T-cell (primary cell): Measurements from ENCODE around the gene ATP1B1. TPM values are rescaled to one million over a fixed set of nuclear protein-coding genes. Genes with fewer than 3 reads are reported as not detected.
"Not testable (repeated sequence)": the region's sequence is repeated elsewhere in the genome, so short reads cannot be mapped to it uniquely, and the experiment has no call there.

Experiments
- ATAC-seq, 4 experiments: fragments of 200-7000 bp in 3 of 4; fragments of 150-1000 bp in 1 of 4; cut with Tn5 transposase; replicated peaks in 1 of 4; 1 replicate in 3 of 4; 2 replicates in 1 of 4; pipeline ENCODE4 v1.10.0; 2021; ENCODE audit warnings: moderate library complexity in 3 of 4, mild to moderate bottlenecking in 2 of 4, moderate number of reproducible peaks in 1 of 4
- CTCF ChIA-PET, 2 donors: fragments of 300-600 bp; sonication (Branson Sonifier 250); formaldehyde crosslinking; loops; one replicate each; lab custom pipeline; 2022; ENCODE audit warnings: antibody characterized with exemption in 2 of 2; lab: Charles Lee
- POLR2A ChIA-PET, 2 donors: fragments of 300-600 bp; sonication (Branson Sonifier 250); formaldehyde crosslinking; loops; one replicate each; lab custom pipeline; 2022; ENCODE audit warnings: antibody characterized with exemption in 2 of 2; lab: Charles Lee
- DNase-seq, 35 experiments: peaks; one replicate each; pipeline versions ENCODE4 v3.0.0 to v3.0.0-alpha.2; 2013 to 2023
- H3K27ac ChIP-seq: one replicate; pipeline ENCODE4 v1.5.1; 2013; ENCODE audit warnings: low read length
- H3K27me3 ChIP-seq, 2 experiments: replicated peaks in 1 of 2; 1 replicate in 1 of 2; 2 replicates in 1 of 2; pipeline versions ENCODE4 v1.6.1 to v1.7.0; 2013; ENCODE audit warnings: low read length in 1 of 2, mixed read lengths in 1 of 2; ENCODE audit not compliant: control insufficient read depth in 2 of 2, insufficient read depth in 2 of 2; ENCODE audit errors: extremely low read depth in 1 of 2
- H3K36me3 ChIP-seq, 2 donors: 1 replicate in 1 of 2; 2 replicates in 1 of 2; pipeline versions ENCODE4 v1.6.1 to v1.7.0; 2013; ENCODE audit warnings: low read length in 1 of 2; ENCODE audit not compliant: control insufficient read depth in 2 of 2, insufficient read depth in 1 of 2; ENCODE audit errors: extremely low read depth in 1 of 2
- H3K4me1 ChIP-seq, 2 experiments: 1 replicate in 1 of 2; 2 replicates in 1 of 2; pipeline versions ENCODE4 v1.6.1 to v1.7.0; 2013; ENCODE audit warnings: low read length in 2 of 2, mixed read lengths in 1 of 2; ENCODE audit not compliant: insufficient read depth in 2 of 2, control insufficient read depth in 1 of 2; ENCODE audit errors: extremely low read depth in 1 of 2
- H3K4me3 ChIP-seq, 2 donors: 1 replicate in 1 of 2; 2 replicates in 1 of 2; pipeline versions ENCODE4 v1.5.1 to v1.7.0; 2013; ENCODE audit warnings: mild to moderate bottlenecking in 2 of 2, low read length in 1 of 2, moderate library complexity in 1 of 2; ENCODE audit not compliant: control insufficient read depth in 1 of 2; ENCODE audit errors: extremely low read depth in 1 of 2
- H3K9me3 ChIP-seq: 2 replicates; pipeline ENCODE4 v1.7.0; 2013
- H3K27ac Mint-ChIP-seq, 2 donors: one replicate each; pipeline ENCODE4 v1.8.0; 2020 to 2021; ENCODE audit warnings: mild to moderate bottlenecking in 2 of 2, mixed read lengths in 2 of 2
- H3K27me3 Mint-ChIP-seq, 2 donors: one replicate each; pipeline ENCODE4 v1.8.0; 2021 to 2022; ENCODE audit warnings: mixed read lengths in 2 of 2
- H3K36me3 Mint-ChIP-seq: one replicate; pipeline ENCODE4 v1.8.0; 2021; ENCODE audit warnings: mixed read lengths
- H3K4me1 Mint-ChIP-seq, 3 donors: one replicate each; pipeline ENCODE4 v1.8.0; 2020 to 2022; ENCODE audit warnings: mixed read lengths in 3 of 3, mild to moderate bottlenecking in 1 of 3
- H3K4me3 Mint-ChIP-seq, 3 donors: one replicate each; pipeline ENCODE4 v1.8.0; 2020 to 2022; ENCODE audit warnings: mild to moderate bottlenecking in 3 of 3, mixed read lengths in 3 of 3, moderate library complexity in 3 of 3
- H3K9me3 Mint-ChIP-seq, 3 donors: one replicate each; pipeline ENCODE4 v1.8.0; 2020 to 2022; ENCODE audit warnings: mixed read lengths in 3 of 3
- WGBS: methylation state at CpG from one replicate; pipeline ENCODE4 v1.1.5; 2013; ENCODE audit warnings: missing lambda C conversion rate; ENCODE audit not compliant: insufficient coverage; 5-methylcytosine and 5-hydroxymethylcytosine counted together
- total RNA-seq, 35 experiments: library from RNA in 6 of 35; stranded (reverse) in 6 of 35; fragments of 120-200 nt in 1 of 35; gene quantifications; one replicate each; pipeline versions ENCODE4 v1.2.1 to v1.2.4 and lab custom pipeline; 2013 to 2026

ATP1B1 gene
- total RNA-seq, 5 donors from 2014 or later (not counting 1 experiment from before 2014, with no cell fraction given) = 2.5 to 6.1 (median 3.9) TPM

DNA sequence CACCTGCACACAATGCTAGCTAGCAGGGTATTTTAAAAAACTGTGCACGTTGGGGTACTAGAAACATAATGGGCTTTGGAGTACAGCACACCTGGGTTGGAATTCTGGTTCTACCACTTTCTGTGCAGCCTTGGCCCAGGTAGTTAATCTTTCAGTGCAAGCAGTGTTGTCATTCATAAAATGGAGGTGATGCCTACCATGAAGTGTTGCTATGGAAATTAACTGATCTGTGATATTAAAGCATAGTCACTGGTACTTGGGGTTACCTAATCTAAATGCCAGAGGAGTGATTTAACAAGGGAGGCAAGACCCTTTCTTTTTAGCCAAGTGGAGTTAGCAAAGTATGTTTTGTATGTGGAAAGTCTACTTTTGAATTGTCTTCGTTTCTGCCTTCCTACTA is 18.0 kb downstream of the ATP1B1 start:
- Mint-ChIP-seq H3K36me3 (peaks cover 8% of the 10 kb centered on the region), H3K9me3 (no peaks in the 10 kb centered on the region), H3K4me3 (no peak overlapping the region), H3K27ac (no peak overlapping the region), H3K27me3 (no peaks in the 10 kb centered on the region), H3K4me1 (no peaks in the 10 kb centered on the region)
- Histone ChIP-seq H3K9me3 (no peaks in the 10 kb centered on the region), H3K27me3 (no peaks in the 10 kb centered on the region), H3K4me1 (no peaks in the 10 kb centered on the region), H3K4me3 (no peak overlapping the region), H3K36me3 (peaks cover 0 to 2% of the 10 kb centered on the region in 2 donors), H3K27ac (no peak overlapping the region)
- 71% methylated on average over 1 of the region's 2 CpGs for WGBS
- ATAC-seq (no peak), DNase-seq (no peak)
- POLR2A ChIA-PET = no interaction called here
- CTCF ChIA-PET = no interaction called here

DNA sequence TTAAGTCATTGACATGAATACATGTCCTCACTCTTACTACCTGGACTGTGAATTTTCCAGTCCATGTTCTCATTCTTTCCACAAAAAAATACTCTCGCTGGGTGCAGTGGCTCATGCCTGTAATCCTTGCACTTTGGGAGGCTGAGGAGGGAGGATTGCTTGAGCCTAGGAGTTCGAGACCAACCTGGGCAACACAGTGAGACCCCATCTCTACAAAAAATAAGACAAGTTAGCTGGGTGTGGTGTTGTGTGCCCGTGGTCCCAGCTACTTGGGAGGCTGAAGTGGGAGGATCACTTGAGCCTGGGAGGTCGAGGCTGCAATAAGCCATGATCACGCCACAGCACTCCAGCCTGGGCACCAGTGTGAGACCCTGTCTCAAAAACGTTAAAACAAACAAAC is 19.1 kb downstream of the ATP1B1 start:
- H3K27me3 Mint-ChIP-seq, H3K9me3 Mint-ChIP-seq, H3K36me3 ChIP-seq, ATAC-seq, H3K27ac ChIP-seq, CTCF ChIA-PET, H3K4me3 Mint-ChIP-seq, H3K27me3 ChIP-seq, DNase-seq, H3K27ac Mint-ChIP-seq, H3K4me1 Mint-ChIP-seq, POLR2A ChIA-PET, H3K4me3 ChIP-seq, H3K9me3 ChIP-seq, H3K4me1 ChIP-seq: not testable (repeated sequence)
- no CpG with 5 or more reads among the region's 6 CpGs for WGBS
- H3K36me3 Mint-ChIP-seq = peaks cover 12% of the 10 kb centered on the region

DNA sequence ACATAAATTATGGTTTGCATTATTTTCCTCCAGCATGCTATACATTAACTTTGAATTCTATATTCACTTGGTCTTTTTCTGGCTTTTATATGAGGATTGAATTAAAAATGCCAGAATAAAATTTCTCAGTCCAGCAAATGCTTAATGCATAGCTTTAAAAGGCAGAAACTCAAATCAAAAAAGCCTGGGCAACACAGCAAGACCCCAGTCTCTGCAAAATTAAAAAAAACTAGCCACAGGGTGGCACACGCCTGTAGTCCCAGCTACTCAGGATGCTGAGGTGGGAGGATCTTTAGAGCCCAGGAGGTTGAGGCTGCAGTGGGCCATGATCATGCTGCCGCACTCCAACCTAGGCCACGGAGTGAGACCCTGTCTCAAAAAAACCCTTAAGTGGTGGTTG is 19.8 kb downstream of the ATP1B1 start:
- no peaks in the 10 kb centered on the region for H3K27me3 Mint-ChIP-seq
- ChIA-PET CTCF (no interaction called here), POLR2A (no interaction called here)
- Histone ChIP-seq H3K36me3 (peaks cover 0 to 2% of the 10 kb centered on the region in 2 donors), H3K4me3 (no peak overlapping the region), H3K27ac (no peak overlapping the region), H3K4me1 (no peaks in the 10 kb centered on the region), H3K9me3 (no peaks in the 10 kb centered on the region), H3K27me3 (no peaks in the 10 kb centered on the region)
- WGBS = no CpG with 5 or more reads among the region's 3 CpGs
- no peak overlapping the region for H3K27ac Mint-ChIP-seq
- no peak overlapping the region for H3K4me3 Mint-ChIP-seq
- no peak for ATAC-seq
- H3K9me3 Mint-ChIP-seq = no peaks in the 10 kb centered on the region
- H3K36me3 Mint-ChIP-seq = peaks cover 12% of the 10 kb centered on the region
- DNase-seq = no peak
- H3K4me1 Mint-ChIP-seq = no peaks in the 10 kb centered on the region

DNA sequence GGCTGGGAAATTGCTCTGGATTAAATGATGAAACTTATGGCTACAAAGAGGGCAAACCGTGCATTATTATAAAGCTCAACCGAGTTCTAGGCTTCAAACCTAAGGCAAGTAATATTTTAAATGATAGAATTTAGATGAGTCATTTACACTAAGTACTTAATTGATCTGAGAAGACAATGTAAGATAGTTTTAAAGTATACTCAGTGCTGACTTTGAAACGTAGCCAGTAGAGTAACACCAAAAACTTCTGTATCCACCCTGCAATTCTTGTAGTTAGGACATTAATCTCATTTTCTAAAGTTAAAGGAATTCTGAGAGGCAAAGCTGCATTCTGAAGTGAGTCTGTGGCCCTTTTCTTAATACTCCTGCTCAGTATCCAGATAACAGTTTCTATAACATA is 20.8 kb downstream of the ATP1B1 start:
- no peaks in the 10 kb centered on the region for H3K27me3 ChIP-seq
- Mint-ChIP-seq H3K36me3 (peaks cover 15% of the 10 kb centered on the region), H3K27me3 (no peaks in the 10 kb centered on the region), H3K9me3 (no peaks in the 10 kb centered on the region), H3K27ac (no peak overlapping the region), H3K4me1 (no peaks in the 10 kb centered on the region), H3K4me3 (no peak overlapping the region)
- POLR2A ChIA-PET = no interaction called here
- DNase-seq (no peak), ATAC-seq (no peak)
- H3K27ac ChIP-seq = no peak overlapping the region
- H3K36me3 ChIP-seq = peaks cover 0 to 2% of the 10 kb centered on the region in 2 donors
- no peaks in the 10 kb centered on the region for H3K4me1 ChIP-seq
- no peak overlapping the region for H3K4me3 ChIP-seq
- WGBS = no CpG with 5 or more reads among the region's 3 CpGs
- H3K9me3 ChIP-seq = no peaks in the 10 kb centered on the region
- CTCF ChIA-PET = no interaction called here

DNA sequence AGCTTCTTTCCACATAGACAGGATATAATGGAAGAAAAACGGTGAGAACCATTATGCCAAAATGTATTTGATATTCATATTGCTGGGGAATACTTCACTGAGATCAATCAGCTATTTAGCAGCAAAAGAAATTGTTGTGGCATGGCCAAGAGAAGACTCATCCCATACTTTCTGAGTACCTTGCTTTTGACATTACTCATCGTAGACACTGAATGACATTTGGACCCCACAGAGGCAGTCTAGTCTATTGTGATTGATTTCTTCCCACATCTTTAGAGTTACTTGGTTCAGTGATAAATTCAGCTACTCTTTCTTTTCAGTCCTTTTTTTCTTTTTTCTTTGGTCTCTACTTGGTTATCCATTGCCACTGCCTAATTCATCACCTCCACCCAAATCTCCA is 22.1 kb downstream of the ATP1B1 start:
- no CpG with 5 or more reads among the region's 2 CpGs for WGBS
- Mint-ChIP-seq H3K36me3 (peaks cover 20% of the 10 kb centered on the region), H3K4me1 (no peaks in the 10 kb centered on the region), H3K9me3 (no peaks in the 10 kb centered on the region), H3K27me3 (no peaks in the 10 kb centered on the region), H3K4me3 (no peak overlapping the region), H3K27ac (no peak overlapping the region)
- Histone ChIP-seq H3K27me3 (no peaks in the 10 kb centered on the region), H3K9me3 (no peaks in the 10 kb centered on the region), H3K36me3 (peaks cover 0 to 2% of the 10 kb centered on the region in 2 donors), H3K27ac (no peak overlapping the region), H3K4me1 (no peaks in the 10 kb centered on the region), H3K4me3 (no peak overlapping the region)
- POLR2A ChIA-PET = no interaction called here
- CTCF ChIA-PET = interaction anchor here in 1 of 2 donors (1.4 kb wide), 1 partner anchor 25 kb away, joined by 3 read pairs; no protein-coding TSS in a partner anchor
- ATAC-seq (no peak), DNase-seq (no peak)

DNA sequence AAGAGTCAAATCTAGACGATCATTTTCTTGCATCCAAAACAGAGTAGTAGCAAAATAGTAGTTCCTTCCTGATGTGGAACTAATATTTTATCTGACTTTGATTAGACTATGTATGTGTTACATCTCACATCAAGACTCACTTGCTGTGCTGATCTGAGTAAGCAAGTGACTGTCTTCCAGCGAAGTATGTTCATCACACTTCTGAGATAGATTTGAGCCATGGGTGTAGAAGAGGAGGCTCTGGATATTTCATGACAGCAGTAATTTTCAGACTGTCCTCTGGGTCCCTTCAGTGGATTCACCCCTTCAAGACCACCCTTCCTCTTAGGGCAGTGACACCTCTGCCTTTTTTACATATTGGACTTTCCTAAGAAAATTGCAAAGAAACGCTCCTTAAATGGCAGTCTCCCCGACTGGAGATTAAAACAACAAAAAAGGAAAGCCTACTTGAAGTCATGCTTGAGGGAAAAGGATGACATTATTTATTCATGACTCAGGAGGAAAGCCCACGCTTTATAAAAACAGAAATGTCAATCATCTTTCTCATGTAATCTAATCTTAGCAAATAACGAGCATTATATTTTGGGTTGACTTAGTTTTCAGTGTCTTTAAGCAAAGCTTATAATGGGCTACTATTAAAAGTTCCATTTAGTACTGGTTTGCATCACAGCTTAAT is 22.8 kb downstream of the ATP1B1 start:
- H3K36me3 Mint-ChIP-seq = peaks cover 20% of the 10 kb centered on the region
- H3K27me3 Mint-ChIP-seq = no peaks in the 10 kb centered on the region
- POLR2A ChIA-PET = no interaction called here
- no peak overlapping the region for H3K4me3 Mint-ChIP-seq
- H3K4me1 ChIP-seq = no peaks in the 10 kb centered on the region
- ATAC-seq (no peak), DNase-seq (no peak)
- CTCF ChIA-PET = interaction anchor here in 1 of 2 donors (1.4 kb wide), 1 partner anchor 25 kb away, joined by 3 read pairs; no protein-coding TSS in a partner anchor
- H3K27ac ChIP-seq = no peak overlapping the region
- no CpG with 5 or more reads among the region's 6 CpGs for WGBS
- H3K36me3 ChIP-seq = peaks cover 0 to 2% of the 10 kb centered on the region in 2 donors
- no peaks in the 10 kb centered on the region for H3K9me3 ChIP-seq
- no peak overlapping the region for H3K4me3 ChIP-seq
- peaks cover 0 to 2% (median 0%) of the 10 kb centered on the region in 3 donors for H3K4me1 Mint-ChIP-seq
- no peaks in the 10 kb centered on the region for H3K9me3 Mint-ChIP-seq
- no peak overlapping the region for H3K27ac Mint-ChIP-seq
- no peaks in the 10 kb centered on the region for H3K27me3 ChIP-seq
